HG03342 (cell line): ENCODE results near the gene ZNF423.

ENCODE experiments used
- ATAC-seq: cut with Tn5 transposase; IDR thresholded peaks from one replicate; pipeline ENCODE4 v1.9.1; 2021; ENCODE audit warnings: mild to moderate bottlenecking, moderate library complexity; ENCODE audit not compliant: unreplicated experiment

Gene ZNF423

DNA sequence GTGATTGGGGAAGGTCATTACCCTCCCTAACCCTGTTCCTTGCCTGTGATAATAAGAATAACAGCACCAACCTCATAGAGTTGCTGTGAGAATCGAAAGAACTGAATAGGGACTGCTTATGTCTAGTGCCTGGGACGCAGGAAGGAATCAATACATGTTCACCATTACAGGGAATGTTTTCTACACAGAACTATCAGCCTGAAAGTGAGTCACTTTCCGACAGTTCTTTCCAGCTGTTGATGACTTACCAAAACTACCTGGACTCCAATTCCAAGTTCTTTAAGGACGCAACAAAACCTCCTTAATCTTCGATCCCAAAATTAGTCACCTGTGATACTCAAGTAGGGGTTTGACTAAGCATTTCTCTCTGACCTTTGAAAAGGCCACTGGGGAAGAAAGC lies 29.4 kb downstream of the ZNF423 start:
- ATAC-seq, result no peak

GRCh38 chr16:49825041-49825440 lies 30.9 kb downstream of the ZNF423 start:
- ATAC-seq, result no peak

DNA sequence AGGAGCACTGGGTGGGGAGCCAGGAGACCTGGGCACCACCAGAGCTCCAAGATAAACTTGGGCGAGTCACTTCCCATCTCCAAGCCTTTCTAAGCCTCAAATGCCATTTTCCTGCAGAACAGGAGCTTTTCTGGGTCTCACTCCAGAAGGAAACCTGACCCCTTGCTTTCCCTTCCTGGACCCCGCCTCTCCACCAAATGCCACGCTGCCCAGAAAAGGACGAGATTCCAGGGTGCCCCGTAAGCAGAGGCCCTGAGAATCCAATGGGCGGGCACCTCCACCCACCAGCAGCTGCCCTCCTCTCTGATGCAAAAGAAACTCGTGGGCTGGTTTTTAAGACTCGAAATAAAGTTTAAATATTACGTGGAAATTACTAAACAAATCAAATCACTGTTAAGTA lies 31.3 kb downstream of the ZNF423 start:
- ATAC-seq, result no peak

GRCh38 chr16:49822649-49823370 lies 33.1 kb downstream of the ZNF423 start:
- ATAC-seq, result no peak

GRCh38 chr16:49821614-49822282 lies 34.2 kb downstream of the ZNF423 start:
- no peak for ATAC-seq

GRCh38 chr16:49821156-49821555 lies 34.8 kb downstream of the ZNF423 start:
- ATAC-seq, result no peak

GRCh38 chr16:49817754-49818507 lies 38.0 kb downstream of the ZNF423 start:
- ATAC-seq, result no peak

DNA sequence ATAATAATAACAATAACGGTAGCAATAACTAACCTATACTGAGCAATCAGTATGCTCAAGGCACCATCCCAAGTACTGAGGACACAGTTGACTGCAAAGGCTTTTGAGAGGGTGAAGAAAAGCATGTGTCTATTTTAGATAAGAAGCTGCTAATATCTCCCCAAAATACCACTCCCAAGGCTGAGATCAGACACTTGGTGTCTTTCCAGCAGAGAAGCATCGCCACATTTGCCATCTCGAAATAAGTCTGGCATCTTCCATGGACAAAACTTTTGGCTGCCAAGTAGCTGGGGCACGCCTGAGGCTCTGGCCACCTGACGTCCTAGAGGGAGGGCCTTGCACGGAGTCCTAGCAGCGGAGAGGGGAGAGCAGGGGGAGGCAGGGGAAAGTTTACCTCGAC lies 39.0 kb downstream of the ZNF423 start:
- no peak for ATAC-seq

DNA sequence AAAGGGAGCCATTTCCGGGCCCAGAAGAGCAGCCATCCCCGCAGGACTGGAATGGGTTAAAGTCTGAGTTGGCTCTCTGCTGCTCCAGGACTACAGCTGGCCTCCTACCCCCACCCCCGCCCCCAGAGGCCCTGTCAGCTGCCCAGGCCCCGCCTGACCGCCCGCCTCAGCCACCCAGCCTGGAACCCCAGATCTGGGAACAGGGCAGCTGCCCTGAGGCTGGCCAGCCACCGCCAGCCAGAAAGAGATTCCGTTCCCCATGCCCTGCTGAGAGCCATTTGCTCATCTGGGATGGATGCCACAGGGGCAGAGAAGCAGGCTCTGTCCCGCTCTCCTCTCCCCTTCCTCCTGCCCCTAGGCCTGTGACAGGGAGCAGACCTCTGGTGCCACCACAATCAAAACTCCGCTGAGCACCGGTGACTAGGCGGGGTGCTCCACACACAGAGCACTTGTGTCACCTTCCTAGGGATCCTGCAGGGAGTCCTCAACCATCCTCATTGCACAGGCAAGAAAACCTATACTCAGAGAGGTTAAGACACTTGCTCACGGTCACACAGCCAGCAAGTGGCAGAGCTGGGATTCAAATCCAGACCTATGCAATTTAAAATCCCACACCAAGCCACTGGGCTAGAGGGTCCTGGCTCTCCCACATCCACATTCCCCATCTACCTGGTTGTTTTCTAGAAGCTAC lies 44.1 kb downstream of the ZNF423 start:
- no peak for ATAC-seq

- no peak for ATAC-seq
These were observed 45.1 kb downstream of the ZNF423 start for GRCh38 chr16:49810831-49811230.

DNA sequence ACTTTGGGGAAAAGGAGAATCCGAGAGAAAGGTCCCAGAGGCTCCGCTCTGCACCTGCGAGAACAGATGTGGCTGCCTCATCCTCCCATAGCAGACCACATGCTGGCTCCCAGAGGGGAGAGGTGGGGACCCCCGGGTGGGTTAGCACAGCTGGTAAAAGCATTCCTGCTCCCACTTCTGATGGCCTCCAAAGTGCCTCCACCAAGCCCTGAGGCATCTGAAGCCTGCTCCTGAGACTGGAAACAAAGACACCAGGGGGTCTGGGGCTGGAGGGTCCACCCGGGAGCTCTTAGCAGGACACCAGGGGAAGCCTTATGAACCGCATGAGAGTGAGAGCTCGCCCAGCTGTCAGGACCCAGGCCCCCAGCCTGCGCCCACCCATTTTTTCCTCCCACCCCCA lies 46.4 kb downstream of the ZNF423 start:
- ATAC-seq, result no peak

- ATAC-seq, result no peak
These were observed 46.9 kb downstream of the ZNF423 start for GRCh38 chr16:49809062-49809461.

DNA sequence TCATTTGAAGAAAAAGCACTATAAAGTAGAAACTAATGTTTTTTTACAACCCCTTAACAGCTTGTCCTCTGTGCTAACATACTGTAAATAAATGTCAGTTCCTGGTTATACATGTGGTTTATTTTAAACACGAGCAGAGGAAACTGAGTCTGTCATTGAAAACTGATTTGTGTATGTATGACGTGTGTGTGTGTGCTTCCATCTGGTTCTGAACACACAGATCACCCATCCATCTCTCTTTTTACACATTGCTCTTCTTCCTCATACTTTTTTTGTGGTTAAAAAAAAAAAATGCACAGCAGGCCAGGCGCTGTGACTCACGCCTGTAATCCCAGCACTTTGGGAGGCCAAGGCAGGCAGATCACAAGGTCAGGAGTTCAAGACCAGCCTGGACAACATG lies 49.5 kb downstream of the ZNF423 start:
- ATAC-seq, result no peak

DNA sequence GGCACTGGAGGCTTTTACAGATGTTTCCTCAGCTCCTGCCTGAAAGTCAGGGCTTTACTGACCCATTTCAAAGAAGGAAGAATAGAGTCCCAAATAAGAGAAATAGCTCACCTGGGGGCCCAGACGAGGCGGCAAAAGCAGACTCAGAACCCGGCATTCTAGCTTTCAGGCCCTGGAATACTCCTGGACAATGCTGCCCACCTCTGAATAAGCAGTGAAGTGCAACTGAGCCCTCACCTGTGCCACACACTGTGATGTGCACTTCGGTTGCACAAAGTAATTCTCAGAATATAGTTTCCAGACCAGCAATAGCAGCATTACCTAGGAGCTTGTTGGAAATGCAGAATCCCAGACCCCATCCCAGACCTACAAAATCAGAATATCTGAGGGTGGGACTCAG lies 54.6 kb downstream of the ZNF423 start:
- ATAC-seq, result no peak

DNA sequence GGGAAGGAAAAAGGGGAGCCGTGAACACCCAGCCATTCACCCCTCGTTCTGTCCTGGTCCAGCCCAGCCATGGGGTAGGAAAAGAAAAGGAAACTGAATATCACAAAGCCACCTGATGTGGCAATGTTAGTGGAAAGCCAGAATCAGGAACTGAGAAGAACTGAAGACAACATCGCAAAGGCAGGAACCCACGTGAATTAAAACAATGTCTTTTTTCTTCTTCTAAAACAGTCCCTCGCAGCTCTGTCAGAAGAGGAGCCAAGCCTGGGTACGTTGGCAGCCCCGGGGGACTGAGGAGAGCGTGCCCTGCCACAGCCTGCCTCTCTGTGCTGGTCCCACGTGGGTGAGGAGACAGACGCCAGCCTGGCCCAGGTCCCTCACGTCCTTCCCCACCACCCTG lies 55.0 kb downstream of the ZNF423 start:
- ATAC-seq, result peak; percentile 62

DNA sequence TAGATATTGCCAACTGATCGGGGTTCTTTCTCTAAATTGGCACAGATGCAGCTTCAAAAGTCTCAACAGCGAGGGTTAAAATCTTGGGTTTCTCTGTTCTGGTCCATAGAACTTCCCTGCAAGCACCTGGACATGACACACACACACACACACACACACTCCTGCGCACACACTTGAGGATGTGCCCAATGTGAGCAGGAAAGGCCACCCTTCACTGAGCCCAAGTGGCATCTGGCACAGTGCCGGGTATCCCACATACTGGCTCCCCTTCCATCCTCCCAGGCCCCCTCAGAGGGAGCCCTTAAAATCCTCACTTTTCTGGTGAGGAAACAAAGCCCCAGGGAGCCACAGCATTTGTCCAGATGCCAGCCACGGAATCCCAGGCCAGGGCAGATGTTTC lies 55.5 kb downstream of the ZNF423 start:
- no peak for ATAC-seq

GRCh38 chr16:49799172-49799571 lies 56.7 kb downstream of the ZNF423 start:
- no peak for ATAC-seq

DNA sequence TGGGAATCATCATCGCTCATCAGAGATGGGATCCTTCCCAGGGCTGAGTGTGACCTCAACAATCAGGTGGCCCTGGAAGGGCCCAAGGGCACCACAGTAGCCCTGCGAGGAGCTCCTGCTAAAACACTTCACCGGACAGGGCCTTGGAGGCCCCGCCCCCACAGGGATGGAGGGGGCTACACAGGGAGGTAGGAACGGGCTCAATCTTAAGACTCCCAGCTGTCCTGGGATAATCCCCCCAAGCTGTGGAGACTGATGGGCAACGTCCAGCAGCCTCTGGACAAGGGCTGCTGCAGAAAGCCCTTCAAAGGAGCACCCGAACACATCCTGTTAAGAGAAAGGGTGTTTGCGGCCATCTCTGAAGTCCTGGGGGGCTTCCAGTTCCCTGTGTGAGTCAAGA lies 60.4 kb downstream of the ZNF423 start:
- ATAC-seq, result no peak

DNA sequence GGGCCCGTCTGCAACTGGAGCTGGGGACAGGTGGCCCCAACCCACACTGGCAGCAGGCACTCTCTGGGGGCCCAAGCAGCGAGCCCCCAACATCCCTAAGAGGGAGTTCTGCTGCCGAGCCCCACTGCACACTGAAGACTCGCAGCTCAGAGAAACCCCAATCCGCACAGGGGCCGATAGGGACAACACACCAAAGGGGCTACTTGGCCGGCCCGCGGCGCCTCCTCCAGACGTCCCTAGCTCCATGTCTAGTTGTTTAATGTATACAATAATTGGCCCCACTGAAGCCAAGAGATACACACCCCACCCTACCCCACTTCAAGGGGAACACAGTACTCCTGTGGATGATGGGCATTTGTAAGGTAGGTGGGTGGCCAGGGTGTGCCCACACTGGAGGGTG lies 62.7 kb downstream of the ZNF423 start:
- no peak for ATAC-seq

- ATAC-seq, result no peak
These were observed 66.3 kb downstream of the ZNF423 start for GRCh38 chr16:49789616-49790015.

- ATAC-seq, result no peak
These were observed 66.9 kb downstream of the ZNF423 start for GRCh38 chr16:49788986-49789385.
